ENCODE results near the gene C19orf25.
A peak's percentile ranks its signal among the peaks of the same experiment; 100 is the strongest.

C19orf25 gene

GRCh38 chr19:1449467-1450442 is 29.3 kb downstream of the C19orf25 start, which contains the start of gene APC2:
APC2 (plus strand) TSS chr19:1450121; CDS start chr19:1453002, 2,881 bp downstream.
- Histone ChIP-seq H3K27ac (ENCODE audit: low read depth, low read length) (no peak within 1 kb of the TSS), H3K9ac (ENCODE audit: low read depth, low read length) (no peak within 1 kb of the TSS), H3K9me3 (ENCODE audit: control insufficient read depth, insufficient read depth, low read length) (no peaks in the 10 kb centered on the region), H3K36me3 (ENCODE audit: control insufficient read depth, insufficient read depth, low read length) (no peaks in the 10 kb centered on the region), H3K4me3 (ENCODE audit: low read depth, low read length) (peak within 1 kb of the TSS; percentile 27; the same call in 1 of the 2 replicates), H3K4me1 (ENCODE audit: control insufficient read depth, insufficient read depth, low read length) (peaks cover 8% of the 10 kb centered on the region; the same call in 1 of the 2 replicates), H3K27me3 (ENCODE audit: control insufficient read depth, insufficient read depth, low read length) (peaks cover 69% of the 10 kb centered on the region)

DNA sequence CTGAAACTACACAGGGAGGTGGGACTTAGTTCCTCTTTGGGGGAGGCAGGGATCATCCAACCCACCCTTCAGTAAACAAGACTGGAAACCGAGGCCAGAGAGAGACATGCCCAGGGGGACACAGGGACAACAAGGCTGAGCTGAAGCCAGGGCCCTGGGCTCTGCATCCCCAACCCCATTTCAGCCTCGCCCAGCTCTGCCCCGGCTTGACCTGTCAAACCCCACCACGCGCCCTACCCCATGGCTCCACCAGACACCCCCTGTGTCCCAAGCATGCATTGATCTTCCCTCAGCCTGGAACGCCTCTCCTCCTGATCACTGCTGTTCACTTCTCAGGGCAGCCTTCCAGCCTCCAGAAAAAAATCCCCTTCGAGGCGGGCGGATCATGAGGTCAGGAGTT is 31.1 kb downstream of the C19orf25 start:
- Histone ChIP-seq H3K9me3 (ENCODE audit: control insufficient read depth, insufficient read depth, low read length) (no peaks in the 10 kb centered on the region), H3K4me1 (ENCODE audit: control insufficient read depth, insufficient read depth, low read length) (peaks cover 8% of the 10 kb centered on the region; the same call in 1 of the 2 replicates), H3K27me3 (ENCODE audit: control insufficient read depth, insufficient read depth, low read length) (peaks cover 65% of the 10 kb centered on the region), H3K4me3 (ENCODE audit: low read depth, low read length) (no peak overlapping the region), H3K9ac (ENCODE audit: low read depth, low read length) (no peak overlapping the region), H3K27ac (ENCODE audit: low read depth, low read length) (no peak overlapping the region), H3K36me3 (ENCODE audit: control insufficient read depth, insufficient read depth, low read length) (no peaks in the 10 kb centered on the region)

DNA sequence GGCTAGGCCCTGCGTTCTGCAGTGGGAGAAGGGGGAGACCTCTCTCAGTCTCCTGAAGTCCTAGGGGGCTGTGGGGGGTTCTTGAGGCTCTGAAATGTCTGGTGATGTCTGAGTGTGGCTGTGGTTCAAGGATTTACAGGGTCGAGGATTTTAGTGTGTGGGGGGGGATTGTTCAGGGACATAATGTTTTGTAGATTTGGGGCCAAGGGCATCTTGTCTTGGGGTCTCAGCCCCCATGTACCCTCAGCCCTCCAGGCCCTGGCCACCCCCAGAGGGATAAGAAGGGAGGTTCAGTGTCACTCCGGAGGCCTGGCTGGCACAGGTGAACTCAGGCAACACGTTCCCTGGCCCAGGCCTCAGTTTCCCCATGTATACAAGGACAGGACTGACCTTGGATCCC is 31.5 kb downstream of the C19orf25 start:
- peaks cover 60% of the 10 kb centered on the region for H3K27me3 ChIP-seq (ENCODE audit: control insufficient read depth, insufficient read depth, low read length)
- no peaks in the 10 kb centered on the region for H3K9me3 ChIP-seq (ENCODE audit: control insufficient read depth, insufficient read depth, low read length)
- peaks cover 3% of the 10 kb centered on the region for H3K36me3 ChIP-seq (ENCODE audit: control insufficient read depth, insufficient read depth, low read length)
- H3K4me3 ChIP-seq (ENCODE audit: low read depth, low read length): no peak overlapping the region
- H3K4me1 ChIP-seq (ENCODE audit: control insufficient read depth, insufficient read depth, low read length): peaks cover 7% of the 10 kb centered on the region; the same call in 1 of the 2 replicates
- no peak overlapping the region for H3K9ac ChIP-seq (ENCODE audit: low read depth, low read length)
- no peak overlapping the region for H3K27ac ChIP-seq (ENCODE audit: low read depth, low read length)

GRCh38 chr19:1446713-1447481 is 32.1 kb downstream of the C19orf25 start:
- H3K4me1 ChIP-seq (ENCODE audit: control insufficient read depth, insufficient read depth, low read length): peaks cover 3% of the 10 kb centered on the region; the same call in 1 of the 2 replicates
- no peak overlapping the region; the same call in 1 of the 2 replicates for H3K4me3 ChIP-seq (ENCODE audit: low read depth, low read length)
- no peak overlapping the region for H3K9ac ChIP-seq (ENCODE audit: low read depth, low read length)
- H3K36me3 ChIP-seq (ENCODE audit: control insufficient read depth, insufficient read depth, low read length): peaks cover 9% of the 10 kb centered on the region
- H3K27ac ChIP-seq (ENCODE audit: low read depth, low read length): no peak overlapping the region
- H3K9me3 ChIP-seq (ENCODE audit: control insufficient read depth, insufficient read depth, low read length): no peaks in the 10 kb centered on the region
- H3K27me3 ChIP-seq (ENCODE audit: control insufficient read depth, insufficient read depth, low read length): peaks cover 56% of the 10 kb centered on the region

DNA sequence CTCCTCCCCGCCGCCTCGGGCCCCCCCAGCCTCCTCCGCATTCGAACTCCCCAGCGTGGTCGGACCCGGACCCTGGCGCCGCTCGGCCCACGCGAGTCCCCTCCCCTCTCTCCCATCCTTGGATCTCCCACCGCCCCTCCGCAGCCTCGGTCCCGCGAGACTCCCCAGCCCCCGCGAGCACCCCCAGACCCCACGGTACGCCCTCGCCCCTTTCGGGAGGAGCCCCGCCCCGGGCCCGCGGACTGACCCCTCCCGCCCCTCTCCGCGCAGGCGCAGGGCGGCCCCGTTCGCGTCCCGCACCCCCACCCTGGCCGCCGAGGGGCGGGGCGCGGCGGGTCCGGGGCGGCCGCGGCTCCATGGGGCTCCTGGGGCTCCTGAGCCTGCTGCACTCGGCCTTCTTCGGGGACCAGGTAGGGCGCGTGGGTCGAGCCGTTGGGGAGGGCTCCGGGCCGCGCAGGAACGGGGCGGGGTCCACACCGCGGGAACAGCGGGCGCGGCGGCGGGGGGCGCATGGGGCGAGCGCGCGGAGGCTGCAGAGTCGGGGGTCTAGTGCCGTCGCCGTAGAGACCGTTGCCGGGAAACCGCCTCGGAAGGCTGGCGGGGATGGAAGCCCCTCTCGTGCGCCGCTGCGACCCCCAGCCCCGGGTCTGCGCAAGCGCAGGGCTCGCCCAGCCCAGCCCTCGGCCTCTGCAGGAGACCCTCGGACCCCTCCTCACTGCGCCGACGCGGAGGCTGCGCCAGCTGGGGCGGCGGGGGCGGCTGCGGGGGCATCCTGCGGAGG is 32.9 kb downstream of the C19orf25 start:
- H3K27ac ChIP-seq (ENCODE audit: low read depth, low read length): no peak overlapping the region
- no peaks in the 10 kb centered on the region for H3K9me3 ChIP-seq (ENCODE audit: control insufficient read depth, insufficient read depth, low read length)
- peaks cover 51% of the 10 kb centered on the region for H3K27me3 ChIP-seq (ENCODE audit: control insufficient read depth, insufficient read depth, low read length)
- peaks cover 17% of the 10 kb centered on the region for H3K36me3 ChIP-seq (ENCODE audit: control insufficient read depth, insufficient read depth, low read length)
- H3K4me3 ChIP-seq (ENCODE audit: low read depth, low read length): peak overlapping the region; percentile 55
- no peak overlapping the region for H3K9ac ChIP-seq (ENCODE audit: low read depth, low read length)
- peaks cover 3% of the 10 kb centered on the region; the same call in 1 of the 2 replicates for H3K4me1 ChIP-seq (ENCODE audit: control insufficient read depth, insufficient read depth, low read length)

- Histone ChIP-seq H3K4me3 (ENCODE audit: low read depth, low read length) (peak overlapping the region; percentile 64), H3K9ac (ENCODE audit: low read depth, low read length) (no peak overlapping the region), H3K4me1 (ENCODE audit: control insufficient read depth, insufficient read depth, low read length) (peaks cover 3% of the 10 kb centered on the region; the same call in 1 of the 2 replicates), H3K9me3 (ENCODE audit: control insufficient read depth, insufficient read depth, low read length) (no peaks in the 10 kb centered on the region), H3K36me3 (ENCODE audit: control insufficient read depth, insufficient read depth, low read length) (peaks cover 25% of the 10 kb centered on the region), H3K27me3 (ENCODE audit: control insufficient read depth, insufficient read depth, low read length) (peaks cover 43% of the 10 kb centered on the region), H3K27ac (ENCODE audit: low read depth, low read length) (no peak overlapping the region)
Observed at GRCh38 chr19:1445185-1445931, 33.7 kb downstream of the C19orf25 start.

- peaks cover 10% of the 10 kb centered on the region for H3K27me3 ChIP-seq (ENCODE audit: control insufficient read depth, insufficient read depth, low read length)
- peaks cover 36% of the 10 kb centered on the region for H3K36me3 ChIP-seq (ENCODE audit: control insufficient read depth, insufficient read depth, low read length)
- no peaks in the 10 kb centered on the region for H3K9me3 ChIP-seq (ENCODE audit: control insufficient read depth, insufficient read depth, low read length)
- no peak overlapping the region for H3K4me3 ChIP-seq (ENCODE audit: low read depth, low read length)
- no peak overlapping the region for H3K27ac ChIP-seq (ENCODE audit: low read depth, low read length)
- no peak overlapping the region for H3K9ac ChIP-seq (ENCODE audit: low read depth, low read length)
- H3K4me1 ChIP-seq (ENCODE audit: control insufficient read depth, insufficient read depth, low read length): 0 out of 2 replicates have a peak, but pooled peaks cover 5% of the 10 kb centered on the region
Observed at GRCh38 chr19:1441677-1442438, 37.2 kb downstream of the C19orf25 start.

GRCh38 chr19:1441022-1441426 is 38.0 kb downstream of the C19orf25 start:
- Histone ChIP-seq H3K9ac (ENCODE audit: low read depth, low read length) (no peak overlapping the region), H3K27ac (ENCODE audit: low read depth, low read length) (no peak overlapping the region), H3K9me3 (ENCODE audit: control insufficient read depth, insufficient read depth, low read length) (no peaks in the 10 kb centered on the region), H3K36me3 (ENCODE audit: control insufficient read depth, insufficient read depth, low read length) (peaks cover 36% of the 10 kb centered on the region), H3K4me3 (ENCODE audit: low read depth, low read length) (no peak overlapping the region), H3K27me3 (ENCODE audit: control insufficient read depth, insufficient read depth, low read length) (peaks cover 2% of the 10 kb centered on the region; the same call in 1 of the 2 replicates), H3K4me1 (ENCODE audit: control insufficient read depth, insufficient read depth, low read length) (0 out of 2 replicates have a peak, but pooled peaks cover 5% of the 10 kb centered on the region)

- Histone ChIP-seq H3K27me3 (ENCODE audit: control insufficient read depth, insufficient read depth, low read length) (no peaks in the 10 kb centered on the region; the same call in 1 of the 2 replicates), H3K4me1 (ENCODE audit: control insufficient read depth, insufficient read depth, low read length) (0 out of 2 replicates have a peak, but pooled peaks cover 5% of the 10 kb centered on the region), H3K27ac (ENCODE audit: low read depth, low read length) (no peak overlapping the region), H3K9me3 (ENCODE audit: control insufficient read depth, insufficient read depth, low read length) (no peaks in the 10 kb centered on the region), H3K9ac (ENCODE audit: low read depth, low read length) (no peak overlapping the region), H3K4me3 (ENCODE audit: low read depth, low read length) (no peak overlapping the region), H3K36me3 (ENCODE audit: control insufficient read depth, insufficient read depth, low read length) (peaks cover 39% of the 10 kb centered on the region)
Observed at GRCh38 chr19:1440418-1440801, 38.6 kb downstream of the C19orf25 start.

Data from HUES48 (cell line).